OCI-M2 (cell line): Measurements from ENCODE around the gene SRP14.
"Not testable (repeated sequence)": the region's sequence is repeated elsewhere in the genome, so short reads cannot be mapped to it uniquely, and the experiment has no call there.

Experiments
- DNase-seq: peaks from one replicate; lab custom pipeline; 2025; ENCODE audit not compliant: unreplicated experiment; lab: John Stamatoyannopoulos, UW

The SRP14 gene

DNA sequence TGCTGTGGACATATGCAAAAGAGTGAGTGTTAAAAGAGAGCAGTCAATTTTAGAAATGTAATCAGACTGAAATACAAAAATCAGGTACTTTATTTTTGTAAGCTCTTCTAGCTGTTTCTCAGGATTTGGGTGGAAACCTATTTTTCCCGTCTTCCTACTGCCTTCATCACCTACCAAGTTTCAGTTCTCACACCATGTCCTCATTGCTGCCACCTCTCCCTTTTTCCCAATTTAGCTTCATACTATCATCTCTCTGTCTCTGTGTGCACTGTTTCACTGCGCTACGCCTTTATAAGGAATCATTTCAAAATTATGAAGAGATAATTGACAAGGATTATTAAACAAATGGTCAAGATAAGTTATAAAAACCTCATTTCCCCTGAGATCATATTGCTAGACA lies 7.7 kb downstream of the SRP14 start:
- no peak for DNase-seq

DNA sequence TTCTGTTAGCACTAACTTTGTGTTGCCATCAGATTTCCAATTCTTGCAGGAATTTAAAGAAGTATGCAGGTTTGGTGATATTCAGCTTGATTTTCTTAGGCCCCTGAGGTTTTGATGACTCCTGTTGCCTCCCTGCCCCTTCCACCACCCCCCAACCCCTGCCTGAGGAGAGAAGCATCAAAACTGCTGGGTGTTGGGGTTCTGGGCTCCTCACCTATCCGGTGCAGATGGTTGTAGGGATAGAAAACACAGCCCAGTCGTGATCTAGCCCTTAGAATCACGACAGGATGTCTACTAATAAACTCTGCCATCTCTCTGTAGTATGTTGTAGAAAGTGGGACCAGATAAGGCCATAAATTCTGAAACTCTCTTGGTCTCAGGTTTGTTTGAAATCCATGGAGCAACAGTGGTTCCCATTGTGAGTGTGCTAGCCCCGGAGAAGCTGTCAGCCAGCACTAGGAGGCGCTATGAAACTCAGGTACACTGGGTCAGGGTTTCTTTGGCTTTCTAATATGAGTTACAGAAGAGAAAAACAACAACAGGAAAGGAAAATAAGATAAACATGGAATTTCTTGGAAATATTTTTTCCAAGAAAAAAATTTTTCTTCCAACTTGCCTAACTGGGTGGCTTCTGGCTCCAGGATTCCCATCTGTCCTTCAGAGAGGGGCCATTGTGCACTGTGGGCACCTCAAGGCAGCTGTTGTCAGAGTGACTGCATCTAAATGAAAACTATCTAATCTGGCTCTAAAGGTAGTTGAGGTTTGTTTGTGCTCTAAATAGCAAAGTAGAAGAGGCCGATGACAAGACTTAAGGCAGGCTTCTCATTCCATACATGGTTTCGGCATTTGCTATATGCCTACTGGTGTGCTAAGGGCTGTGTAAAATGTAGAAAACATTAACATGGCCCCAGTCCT lies 8.7 kb downstream of the SRP14 start:
- DNase-seq, result no peak

DNA sequence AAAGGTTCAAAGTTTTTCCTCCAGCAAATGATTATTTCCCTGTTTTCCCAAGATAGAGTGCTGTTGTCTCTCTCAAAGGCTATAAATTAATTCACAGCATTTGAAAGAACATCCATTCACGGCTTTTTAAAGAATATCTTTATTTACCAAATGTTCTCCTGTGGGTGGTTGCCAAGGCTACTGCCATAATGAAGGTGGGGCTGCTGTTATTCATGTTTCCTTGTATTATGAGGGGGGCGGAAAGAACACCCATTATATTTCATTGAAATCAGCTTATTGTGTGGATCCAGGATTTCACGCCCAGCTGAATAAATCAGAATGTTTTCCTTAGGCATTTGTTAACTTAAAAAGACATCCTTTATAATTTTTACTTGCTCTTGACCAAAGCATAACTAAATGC lies 10.1 kb downstream of the SRP14 start:
- DNase-seq, result no peak

DNA sequence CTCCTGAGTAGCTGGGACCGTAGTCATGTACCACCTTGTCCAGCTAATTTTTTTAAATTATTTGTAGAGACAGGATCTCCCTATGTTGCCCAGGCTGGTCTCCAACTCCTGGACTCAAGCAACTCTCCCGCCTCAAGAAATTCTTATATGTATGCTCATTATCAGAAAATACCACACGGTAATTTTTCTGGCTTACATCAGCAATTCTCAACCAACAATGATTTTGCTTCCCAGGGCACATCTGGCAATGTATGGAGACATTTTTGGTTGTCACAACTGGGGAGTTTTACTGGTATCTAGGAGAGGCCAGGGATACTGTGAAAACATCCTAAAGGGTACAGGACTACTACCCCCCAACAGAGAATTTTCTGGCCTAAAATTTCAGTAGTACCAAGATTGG lies 10.8 kb downstream of the SRP14 start:
- no peak for DNase-seq

DNA sequence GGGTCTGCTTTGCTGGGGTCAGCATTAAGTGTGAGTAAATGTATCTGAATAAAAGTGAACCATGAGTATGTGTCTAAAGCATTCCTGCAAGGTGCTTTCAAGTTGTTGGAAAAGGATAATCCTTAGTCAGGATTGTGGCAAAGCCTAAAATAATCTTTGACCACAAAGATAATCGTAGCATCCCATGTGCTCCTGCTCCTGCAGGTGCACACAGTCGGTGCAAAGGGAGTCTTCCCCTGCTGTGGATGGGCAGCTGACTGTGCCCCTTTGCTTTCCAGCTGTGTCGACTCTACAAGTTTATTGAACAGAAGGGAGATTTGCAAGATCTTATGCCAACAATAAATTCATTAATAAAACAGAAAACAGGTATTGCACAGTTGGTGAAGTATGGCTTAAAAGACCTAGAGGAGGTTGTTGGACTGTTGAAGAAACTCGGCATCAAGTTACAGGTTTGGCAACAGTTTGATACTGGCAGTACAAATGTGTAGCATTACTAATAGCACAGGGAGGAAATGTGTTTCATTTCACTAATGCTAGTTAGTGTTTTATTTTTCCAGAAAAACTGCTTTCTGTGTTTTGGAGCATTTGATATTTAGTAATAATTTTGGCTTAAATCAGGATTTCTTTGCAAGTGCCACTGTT lies 22.6 kb downstream of the SRP14 start:
- no peak for DNase-seq

DNA sequence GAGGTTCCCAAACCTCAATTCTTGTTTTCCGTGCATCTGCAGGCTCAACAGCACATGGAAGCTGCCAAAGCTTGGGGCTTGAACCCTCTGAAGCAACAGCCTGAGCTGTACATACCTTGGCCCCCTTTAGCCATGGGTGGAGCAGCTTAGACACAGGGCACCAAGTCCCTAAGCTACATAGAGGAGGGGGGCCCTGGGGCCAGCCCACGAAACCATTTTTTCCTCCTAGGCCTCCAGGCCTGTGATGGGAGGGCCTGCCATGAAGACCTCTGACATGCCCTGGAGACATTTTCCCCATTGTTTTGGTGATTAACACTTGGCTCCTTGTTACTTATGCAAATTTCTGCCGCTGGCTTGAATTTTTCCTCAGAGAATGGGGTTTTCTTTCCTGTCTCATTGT lies 24.6 kb downstream of the SRP14 start:
- DNase-seq, result no peak

DNA sequence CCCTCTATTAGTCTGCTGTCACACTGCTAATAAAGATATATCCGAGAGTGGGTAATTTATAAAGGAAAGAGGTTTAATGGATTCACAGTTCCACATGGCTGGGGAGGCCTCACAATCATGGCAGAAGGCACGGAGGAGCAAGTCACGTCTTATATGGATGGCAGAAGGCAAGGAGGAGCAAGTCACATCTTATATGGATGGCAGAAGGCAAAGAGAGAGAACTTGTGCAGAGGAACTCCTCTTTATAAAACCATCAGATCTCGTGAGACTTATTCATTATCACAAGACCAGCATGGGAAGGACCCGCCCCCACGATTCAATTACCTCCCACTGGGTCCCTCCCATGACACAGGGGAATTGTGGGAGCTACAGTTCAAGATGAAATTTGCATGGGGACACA lies 25.6 kb downstream of the SRP14 start:
- not testable (repeated sequence) for DNase-seq

DNA sequence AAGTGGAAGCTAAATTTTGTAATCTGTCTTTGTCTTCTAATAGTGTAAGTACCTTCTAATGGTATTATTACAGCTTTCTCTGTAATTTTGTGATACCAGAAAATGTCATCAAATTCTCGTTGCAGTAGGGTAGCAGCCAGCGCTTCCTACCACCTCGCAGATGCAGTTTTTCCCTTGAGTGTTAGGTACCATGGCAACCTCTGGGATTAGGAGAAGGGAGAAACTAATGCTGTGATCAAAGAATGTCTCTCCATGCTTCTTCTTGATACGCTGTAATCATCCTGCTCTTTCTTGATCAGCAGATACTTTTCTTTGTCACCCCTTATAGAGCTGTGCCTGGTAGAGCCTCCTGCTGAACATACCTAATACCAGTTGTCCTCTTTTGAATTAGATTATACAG lies 27.7 kb downstream of the SRP14 start:
- no peak for DNase-seq

DNA sequence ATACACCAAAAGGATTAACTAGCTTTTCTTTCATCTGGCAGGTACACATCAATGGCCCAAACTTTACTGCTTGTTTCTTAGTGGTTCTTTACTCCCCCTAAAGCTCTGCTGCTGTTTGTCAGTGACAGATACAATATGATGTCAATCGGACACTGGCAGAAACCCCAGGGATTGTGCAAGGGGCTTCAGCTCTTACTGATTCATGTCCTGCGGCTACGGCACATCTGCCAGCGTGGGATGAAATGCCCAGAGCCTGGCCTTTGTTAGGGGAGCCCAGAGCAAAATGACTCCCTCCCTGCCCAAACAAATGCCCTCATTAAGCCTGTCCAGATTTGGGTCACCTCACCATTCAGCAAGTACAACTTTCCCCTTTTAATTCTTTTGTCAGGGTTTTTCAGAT lies 28.3 kb downstream of the SRP14 start:
- no peak for DNase-seq

DNA sequence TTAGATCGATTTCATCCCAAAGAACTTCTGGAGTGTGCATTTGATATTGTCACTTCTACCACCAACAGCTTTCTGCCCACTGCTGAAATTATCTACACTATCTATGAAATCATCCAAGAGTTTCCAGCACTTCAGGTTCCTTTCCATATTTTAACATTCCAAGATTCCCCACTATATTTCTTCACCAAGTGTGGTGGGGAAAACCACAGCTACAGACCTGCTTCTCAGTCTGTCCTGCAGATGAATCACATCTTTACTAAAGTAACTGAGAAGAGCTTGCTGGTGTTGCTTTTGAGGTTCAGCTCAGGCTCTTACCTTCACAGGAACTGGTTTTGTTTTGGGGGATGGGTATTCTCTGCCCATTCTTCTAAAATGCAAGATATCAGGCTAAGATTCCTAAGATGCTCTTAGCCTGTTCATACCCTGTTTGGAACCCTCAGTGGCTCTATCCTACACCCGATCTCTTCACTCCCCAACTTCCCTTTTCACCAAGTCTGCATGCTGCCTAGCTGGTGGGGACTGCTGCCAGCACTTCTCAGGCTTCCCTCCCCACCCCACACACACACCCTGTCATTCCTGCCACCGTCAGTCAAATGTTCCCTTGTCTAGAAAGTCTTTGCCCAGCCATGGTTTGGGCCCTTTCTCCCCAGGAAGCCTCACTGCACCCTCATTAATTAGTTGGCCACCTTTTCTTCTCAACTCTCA lies 30.8 kb downstream of the SRP14 start:
- DNase-seq, result no peak

DNA sequence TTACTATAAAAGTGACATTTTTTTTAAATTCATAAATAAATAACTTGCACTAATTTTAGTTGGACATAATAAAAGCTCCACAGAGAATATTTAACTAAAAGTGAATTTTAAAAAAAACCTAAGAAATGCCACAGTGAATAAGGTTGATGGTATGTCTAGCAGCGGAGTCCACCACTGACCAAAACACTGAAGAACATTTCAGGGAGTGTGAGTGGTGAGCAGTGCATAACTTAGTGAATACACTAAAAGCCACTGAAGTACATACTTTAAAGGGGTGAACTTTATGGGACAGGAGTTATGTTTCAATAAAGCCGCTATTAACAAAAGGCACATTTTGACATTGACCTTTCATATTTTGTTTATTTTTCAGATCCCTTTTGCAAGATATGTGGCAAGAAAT lies 32.3 kb downstream of the SRP14 start:
- no peak for DNase-seq

DNA sequence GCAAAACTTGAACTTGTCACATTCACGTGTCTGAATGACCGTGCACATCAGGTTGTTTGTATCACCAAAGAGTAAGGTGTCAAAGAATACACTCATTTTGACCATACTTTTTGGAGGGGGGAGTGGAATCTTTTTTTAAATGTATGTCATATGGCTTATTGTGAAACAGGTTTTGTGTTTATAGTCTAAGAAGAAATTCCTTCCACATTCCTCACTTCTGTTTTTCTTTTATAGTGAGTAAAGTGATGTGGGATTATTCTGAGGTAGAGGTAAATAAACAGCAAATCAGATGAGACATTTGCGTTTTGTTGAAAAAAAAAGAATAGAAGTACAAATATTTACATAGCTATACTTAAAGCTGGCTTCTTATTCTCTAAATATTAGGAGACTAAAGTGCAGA lies 33.0 kb downstream of the SRP14 start:
- no peak for DNase-seq

DNA sequence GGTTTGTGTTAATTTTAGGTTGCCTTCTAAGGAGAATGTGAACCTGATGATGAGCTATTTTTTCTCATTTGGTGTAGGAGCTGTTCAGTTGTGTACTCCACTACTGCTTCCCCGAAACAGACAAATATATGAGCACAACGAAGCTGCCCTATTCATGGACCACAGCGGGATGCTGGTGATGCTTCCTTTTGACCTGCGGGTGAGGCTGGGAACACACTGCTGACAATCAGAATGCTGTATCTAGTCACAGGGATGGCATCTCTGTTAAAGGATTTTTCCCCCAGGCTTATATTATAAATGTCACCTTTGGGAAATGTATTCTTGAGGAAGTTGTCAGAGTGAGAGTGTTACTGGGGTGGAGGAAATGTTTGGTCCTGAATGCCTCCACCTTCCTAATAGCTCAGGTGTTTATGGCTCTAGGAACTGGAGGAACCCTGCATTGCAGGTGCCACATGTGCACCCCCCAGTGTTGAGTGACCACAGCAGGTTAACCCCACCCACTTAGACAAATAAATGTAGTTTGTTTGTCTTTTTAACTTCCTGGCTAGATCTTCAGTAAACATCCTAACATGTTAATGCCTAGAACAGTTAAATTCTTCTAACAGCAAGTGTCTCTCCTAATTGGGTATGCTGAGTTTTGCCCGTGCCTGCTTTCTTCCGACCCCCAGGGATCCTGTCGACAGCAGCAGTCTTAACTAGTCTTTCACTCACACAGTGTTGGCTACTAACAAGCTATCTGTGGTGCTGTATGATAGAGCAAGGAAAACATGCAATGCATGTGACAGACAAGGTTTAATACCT lies 35.7 kb downstream of the SRP14 start:
- DNase-seq, result no peak

DNA sequence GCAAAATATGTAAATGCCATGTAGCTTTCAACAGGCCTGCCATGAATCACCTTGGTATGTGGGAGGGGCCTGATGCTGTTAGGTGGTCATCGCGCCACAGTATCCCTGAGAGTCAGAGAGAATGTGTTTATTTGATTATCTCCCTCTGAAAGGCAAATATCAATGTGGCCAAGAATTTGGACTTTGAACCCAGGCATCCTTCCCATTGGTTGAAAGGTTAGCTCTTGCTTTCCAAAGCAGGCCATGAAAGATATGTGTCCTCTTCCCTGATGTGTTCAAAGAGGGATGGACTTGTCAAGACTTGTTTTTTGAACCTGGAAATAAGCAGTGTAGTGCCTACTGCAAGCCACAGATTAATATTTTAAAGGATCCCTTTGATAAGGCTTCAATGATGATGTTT lies 36.7 kb downstream of the SRP14 start:
- no peak for DNase-seq

DNA sequence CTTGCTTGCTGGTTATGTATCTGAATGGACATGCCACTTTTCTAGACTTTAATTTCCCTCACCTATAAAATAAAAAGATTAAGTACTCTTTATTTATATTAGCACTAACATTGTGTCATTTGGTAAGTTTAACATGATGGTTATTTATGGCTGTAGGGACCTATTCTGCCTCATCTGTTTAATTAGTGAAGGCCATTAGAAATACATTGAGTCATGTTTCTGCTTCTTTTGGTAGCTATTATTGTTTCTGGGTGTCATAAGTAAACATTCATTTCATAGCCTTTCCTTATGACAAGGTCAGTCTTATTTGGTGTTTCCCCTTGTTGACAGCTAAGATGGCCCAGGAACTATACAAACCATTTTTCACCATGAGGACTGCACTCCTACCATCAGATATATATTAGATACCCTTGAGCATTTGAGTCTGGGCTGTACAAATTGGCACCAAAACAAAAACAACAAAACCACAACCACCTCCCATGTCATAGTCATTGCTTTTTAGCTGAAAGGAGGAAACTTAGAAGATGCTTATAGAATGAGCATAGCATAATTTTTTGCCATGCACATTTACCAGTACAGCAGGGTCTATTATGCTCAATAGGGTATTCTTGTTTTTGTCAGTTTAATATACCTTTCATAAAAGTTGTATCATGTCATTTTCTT lies 39.3 kb downstream of the SRP14 start:
- DNase-seq, result no peak

DNA sequence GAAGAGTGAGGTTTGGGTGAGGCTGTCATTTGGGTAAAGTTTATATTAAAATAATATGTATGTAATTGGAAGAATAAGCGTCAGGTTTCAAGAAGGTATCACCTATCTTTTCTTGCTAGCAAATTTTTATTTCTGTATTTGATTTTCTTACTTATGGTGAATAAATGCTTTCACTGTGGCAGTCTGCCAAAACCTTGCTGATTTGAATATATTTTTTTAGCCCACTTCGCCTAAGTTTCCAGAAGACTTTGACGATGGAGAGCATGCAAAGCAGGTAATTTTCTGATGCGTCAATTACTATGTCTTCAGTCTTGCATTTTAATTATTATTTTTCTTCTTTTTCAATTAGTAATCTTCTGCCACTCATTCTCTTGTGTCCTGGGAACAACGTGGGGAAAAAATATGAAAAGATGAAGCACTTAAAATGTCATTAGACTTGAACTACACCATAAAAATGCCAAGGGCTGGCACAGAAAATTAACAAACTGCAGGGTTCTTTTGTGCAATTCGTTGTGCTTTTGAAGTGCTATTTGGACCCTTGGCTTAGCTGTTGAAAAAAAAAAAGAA lies 40.4 kb downstream of the SRP14 start:
- no peak for DNase-seq

DNA sequence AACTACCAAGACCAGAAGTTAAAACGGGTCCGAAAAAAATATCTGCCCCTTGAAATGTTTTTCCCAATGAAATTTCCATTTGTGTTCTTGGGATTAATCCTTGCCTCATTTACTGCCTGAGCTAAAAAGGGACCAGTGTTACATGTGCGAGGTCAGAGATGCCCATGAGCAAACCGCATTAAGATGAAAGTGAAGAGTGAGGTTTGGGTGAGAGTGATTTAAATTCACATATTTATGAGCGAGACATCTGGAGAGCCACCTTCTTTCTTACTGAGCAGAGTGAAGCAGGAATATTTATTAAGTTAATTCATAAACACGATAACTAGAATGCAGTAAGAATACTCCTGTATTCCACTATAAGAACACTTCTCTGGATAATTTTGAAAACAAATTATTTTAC lies 41.3 kb downstream of the SRP14 start:
- DNase-seq, result no peak

DNA sequence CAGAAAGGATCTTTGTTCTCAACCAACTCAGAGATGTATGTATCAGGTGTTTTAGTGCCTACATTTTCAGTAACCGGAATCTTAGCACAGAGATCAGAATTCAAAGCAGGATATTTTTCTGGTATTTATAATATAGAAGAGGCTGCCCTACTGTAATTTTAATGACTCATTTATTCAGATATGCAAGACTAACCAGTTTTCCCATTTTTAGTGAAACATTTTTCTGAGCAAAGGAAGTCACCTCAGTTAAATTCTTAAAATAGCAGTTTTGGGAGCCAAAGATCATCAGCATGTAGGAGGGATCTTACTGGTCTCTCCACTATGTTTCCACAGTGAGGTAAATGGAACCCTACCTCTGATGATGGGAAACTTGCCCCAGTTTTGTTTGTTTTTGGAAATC lies 42.0 kb downstream of the SRP14 start:
- DNase-seq, result no peak

DNA sequence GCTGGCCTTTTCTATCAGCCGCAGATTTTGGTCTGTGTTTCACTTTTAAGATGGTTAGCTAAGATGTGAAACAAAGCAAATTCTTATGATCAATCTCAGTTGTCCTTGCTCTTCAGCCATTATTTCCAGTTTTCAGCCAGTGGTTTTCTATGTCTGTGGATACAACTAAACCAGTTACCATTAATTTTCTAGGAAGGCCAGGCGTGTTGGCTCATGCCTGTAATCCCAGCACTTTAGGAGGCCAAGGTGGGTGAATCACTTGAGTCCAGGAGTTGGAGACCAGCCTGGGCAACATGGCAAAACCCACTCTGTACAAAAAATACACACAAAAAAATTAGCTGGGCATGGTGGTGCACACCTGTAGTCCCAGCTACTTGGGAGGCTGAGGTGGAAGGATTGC lies 42.8 kb downstream of the SRP14 start:
- DNase-seq, result not testable (repeated sequence)

DNA sequence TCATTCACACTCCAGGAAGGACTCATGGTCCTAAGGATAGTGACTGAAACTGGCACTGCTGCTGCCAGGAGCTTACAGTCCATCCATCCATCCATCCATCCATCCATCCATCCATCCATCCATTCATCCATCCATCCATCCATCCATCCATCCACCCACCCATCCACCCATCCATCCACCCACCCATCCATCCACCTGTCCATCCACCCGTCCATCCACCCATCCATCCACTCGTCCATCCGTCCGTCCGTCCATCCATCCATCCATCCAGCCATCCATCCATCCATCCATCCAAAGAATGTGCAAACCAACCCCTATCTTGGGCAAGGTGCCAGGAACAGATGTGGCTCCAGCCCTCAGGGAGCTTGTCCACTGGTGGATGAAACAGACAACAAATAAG lies 46.0 kb downstream of the SRP14 start:
- DNase-seq, result not testable (repeated sequence)
